ENCODE results near the gene TECPR2. TPM values are rescaled to one million over a fixed set of nuclear protein-coding genes. Genes with fewer than 3 reads are reported as not detected.
A peak's percentile ranks its signal among the peaks of the same experiment; 100 is the strongest.

Gene TECPR2
- total RNA-seq, 2 experiments from 2014 or later: 9.8 to 10.2 TPM

GRCh38 chr14:102431751-102432150, 69.0 kb downstream of the TECPR2 start:
- no peak overlapping the region for H3K4me3 Mint-ChIP-seq
- DNase-seq (no peak), ATAC-seq (ENCODE audit: low read depth) (no peak)
- H3K27me3 Mint-ChIP-seq: no peaks in the 10 kb centered on the region
- no peaks in the 10 kb centered on the region for H3K9me3 Mint-ChIP-seq
- peaks cover 1% of the 10 kb centered on the region for H3K4me1 Mint-ChIP-seq
- no peaks in the 10 kb centered on the region for H3K36me3 Mint-ChIP-seq
- POLR2A ChIA-PET: no interaction called here
- no peak overlapping the region for H3K27ac Mint-ChIP-seq

DNA sequence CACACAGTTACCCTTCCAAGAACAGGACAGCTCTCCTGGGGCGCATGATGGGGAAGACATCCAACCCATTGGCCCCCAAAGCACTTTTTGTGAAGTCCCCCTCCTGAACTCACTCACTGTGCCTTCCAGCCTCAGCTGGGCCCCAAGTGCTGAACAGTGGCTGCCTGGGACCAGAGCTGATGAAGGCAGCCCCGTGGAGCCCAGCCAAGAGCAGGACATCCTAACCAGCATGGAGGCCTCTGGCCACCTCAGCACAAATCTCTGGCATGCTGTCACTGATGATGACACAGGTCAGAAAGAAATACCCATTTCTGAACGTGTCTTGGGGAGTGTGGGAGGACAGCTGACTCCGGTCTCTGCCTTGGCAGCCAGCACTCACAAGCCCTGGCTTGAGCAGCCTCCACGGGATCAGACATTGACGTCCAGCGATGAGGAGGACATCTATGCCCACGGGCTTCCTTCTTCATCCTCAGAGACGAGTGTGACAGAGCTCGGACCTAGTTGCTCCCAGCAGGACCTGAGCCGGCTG, 72.0 kb downstream of the TECPR2 start:
- Mint-ChIP-seq H3K27ac (no peak overlapping the region), H3K4me1 (peaks cover 9% of the 10 kb centered on the region), H3K4me3 (no peak overlapping the region), H3K9me3 (no peaks in the 10 kb centered on the region), H3K36me3 (no peaks in the 10 kb centered on the region), H3K27me3 (no peaks in the 10 kb centered on the region)
- ATAC-seq (ENCODE audit: low read depth): no peak
- DNase-seq: no peak
- POLR2A ChIA-PET: no interaction called here

GRCh38 chr14:102437997-102438915, 75.5 kb downstream of the TECPR2 start:
- Mint-ChIP-seq H3K27ac (no peak overlapping the region), H3K36me3 (no peaks in the 10 kb centered on the region), H3K27me3 (no peaks in the 10 kb centered on the region), H3K4me1 (peaks cover 9% of the 10 kb centered on the region), H3K9me3 (no peaks in the 10 kb centered on the region), H3K4me3 (no peak overlapping the region)
- ATAC-seq (ENCODE audit: low read depth) (peak; percentile 66), DNase-seq (peak; percentile 77)
- POLR2A ChIA-PET: no interaction called here

- no peaks in the 10 kb centered on the region for H3K27me3 Mint-ChIP-seq
- H3K9me3 Mint-ChIP-seq: no peaks in the 10 kb centered on the region
Observed at GRCh38 chr14:102439556-102439955, 76.8 kb downstream of the TECPR2 start.

DNA sequence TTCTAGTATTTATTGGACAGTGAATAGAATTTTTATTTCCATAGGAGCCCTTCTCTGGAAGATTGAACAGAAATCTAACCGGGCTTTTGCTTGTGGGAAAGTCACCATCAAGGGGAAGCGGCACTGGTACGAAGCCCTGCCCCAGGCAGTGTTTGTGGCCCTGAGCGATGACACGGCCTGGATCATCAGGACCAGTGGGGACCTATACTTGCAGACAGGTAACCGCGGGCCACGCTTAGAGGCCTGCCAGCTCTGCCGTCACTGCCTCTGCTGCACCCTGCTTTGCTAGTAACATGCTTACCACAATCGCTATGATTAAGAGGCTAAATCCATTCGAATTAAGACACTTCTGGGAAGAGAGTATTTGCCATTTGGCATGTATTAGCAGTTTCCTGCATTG, 77.7 kb downstream of the TECPR2 start:
- H3K27me3 Mint-ChIP-seq: no peaks in the 10 kb centered on the region
- POLR2A ChIA-PET: interaction anchor here (0.5 kb wide), 1 partner anchor 81 kb away, joined by 4 read pairs; no protein-coding TSS in a partner anchor
- no peaks in the 10 kb centered on the region for H3K9me3 Mint-ChIP-seq
- no peak overlapping the region for H3K27ac Mint-ChIP-seq
- ATAC-seq (ENCODE audit: low read depth): no peak
- no peak overlapping the region for H3K4me3 Mint-ChIP-seq
- peaks cover 7% of the 10 kb centered on the region for H3K4me1 Mint-ChIP-seq
- DNase-seq: no peak
- no peaks in the 10 kb centered on the region for H3K36me3 Mint-ChIP-seq

More at GRCh38 chr14:102439556-102439955, 76.8 kb downstream of the TECPR2 start:
- Mint-ChIP-seq H3K4me1 (peaks cover 7% of the 10 kb centered on the region), H3K36me3 (no peaks in the 10 kb centered on the region), H3K27ac (no peak overlapping the region), H3K4me3 (no peak overlapping the region)
- DNase-seq (no peak), ATAC-seq (ENCODE audit: low read depth) (no peak)
- POLR2A ChIA-PET: no interaction called here

GRCh38 chr14:102442241-102443211, 79.8 kb downstream of the TECPR2 start:
- no peaks in the 10 kb centered on the region for H3K36me3 Mint-ChIP-seq
- H3K4me3 Mint-ChIP-seq: no peak overlapping the region
- H3K27me3 Mint-ChIP-seq: no peaks in the 10 kb centered on the region
- POLR2A ChIA-PET: interaction anchor here (0.6 kb wide), 1 partner anchor 56 kb away, joined by 3 read pairs; no protein-coding TSS in a partner anchor
- DNase-seq (no peak), ATAC-seq (ENCODE audit: low read depth) (no peak)
- H3K9me3 Mint-ChIP-seq: no peaks in the 10 kb centered on the region
- peaks cover 7% of the 10 kb centered on the region for H3K4me1 Mint-ChIP-seq
- no peak overlapping the region for H3K27ac Mint-ChIP-seq

DNA sequence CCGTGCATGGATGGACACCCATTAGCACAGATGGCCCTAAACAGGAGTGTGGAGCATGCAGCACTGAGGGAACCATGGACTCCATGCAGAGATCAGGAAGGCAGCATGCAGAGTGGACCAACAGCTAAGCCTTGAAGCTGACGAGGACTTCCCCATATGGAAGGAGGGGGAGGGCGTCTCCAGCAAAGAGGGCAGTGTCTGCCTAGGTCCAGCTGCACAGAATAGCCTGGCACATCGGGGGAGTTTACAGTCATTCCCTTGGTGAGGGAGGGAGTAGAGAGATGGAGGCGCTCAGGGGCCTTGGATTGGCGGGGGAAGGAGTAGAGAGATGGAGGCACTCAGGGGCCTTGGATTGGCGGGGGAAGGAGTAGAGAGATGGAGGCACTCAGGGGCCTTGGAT, 82.3 kb downstream of the TECPR2 start:
- no peaks in the 10 kb centered on the region for H3K27me3 Mint-ChIP-seq
- ATAC-seq (ENCODE audit: low read depth) (no peak), DNase-seq (no peak)
- no peaks in the 10 kb centered on the region for H3K4me1 Mint-ChIP-seq
- no peak overlapping the region for H3K4me3 Mint-ChIP-seq
- H3K36me3 Mint-ChIP-seq: no peaks in the 10 kb centered on the region
- POLR2A ChIA-PET: no interaction called here
- no peak overlapping the region for H3K27ac Mint-ChIP-seq
- no peaks in the 10 kb centered on the region for H3K9me3 Mint-ChIP-seq

DNA sequence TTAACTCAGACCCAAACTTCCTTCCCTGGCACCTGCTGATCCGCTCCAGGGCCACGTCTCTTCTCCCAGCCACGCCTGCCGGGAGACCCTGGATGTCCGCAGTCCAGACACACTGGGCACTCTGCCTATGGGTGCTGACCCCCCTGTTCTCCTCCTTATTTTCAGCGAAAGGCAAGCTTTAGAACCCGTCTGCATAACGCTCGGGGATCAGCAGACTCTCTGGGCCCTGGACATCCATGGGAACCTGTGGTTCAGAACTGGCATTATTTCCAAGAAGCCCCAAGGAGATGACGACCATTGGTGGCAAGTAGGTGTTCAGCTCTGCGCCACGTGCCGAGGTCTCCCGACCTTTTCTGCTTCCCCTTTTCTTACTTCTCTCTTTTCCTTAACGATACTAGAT, 82.9 kb downstream of the TECPR2 start:
- no peaks in the 10 kb centered on the region for H3K9me3 Mint-ChIP-seq
- no peak overlapping the region for H3K4me3 Mint-ChIP-seq
- DNase-seq: no peak
- POLR2A ChIA-PET: no interaction called here
- H3K4me1 Mint-ChIP-seq: no peaks in the 10 kb centered on the region
- no peak overlapping the region for H3K27ac Mint-ChIP-seq
- ATAC-seq (ENCODE audit: low read depth): no peak
- H3K36me3 Mint-ChIP-seq: peaks cover 1% of the 10 kb centered on the region
- no peaks in the 10 kb centered on the region for H3K27me3 Mint-ChIP-seq

GRCh38 chr14:102450206-102451063, 87.7 kb downstream of the TECPR2 start:
- Mint-ChIP-seq H3K27ac (no peak overlapping the region), H3K4me3 (no peak overlapping the region), H3K9me3 (no peaks in the 10 kb centered on the region), H3K27me3 (no peaks in the 10 kb centered on the region), H3K4me1 (no peaks in the 10 kb centered on the region), H3K36me3 (peaks cover 3% of the 10 kb centered on the region)
- POLR2A ChIA-PET: no interaction called here
- DNase-seq (no peak), ATAC-seq (ENCODE audit: low read depth) (no peak)

DNA sequence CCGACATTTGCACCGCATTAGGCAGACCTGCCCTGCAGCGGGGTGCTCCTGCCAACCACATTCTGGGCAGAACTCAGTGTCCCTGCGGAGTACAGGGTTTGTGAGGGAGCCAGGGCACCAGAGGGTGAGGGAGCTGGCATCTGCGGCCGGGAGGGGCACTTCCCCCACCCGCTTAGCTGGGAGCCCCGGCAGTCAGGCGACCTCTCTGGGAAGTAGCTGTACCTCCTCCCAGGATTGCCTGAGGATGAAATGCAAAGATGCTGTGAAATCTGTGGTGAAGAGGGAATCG, 88.3 kb downstream of the TECPR2 start:
- DNase-seq (no peak), ATAC-seq (ENCODE audit: low read depth) (no peak)
- Mint-ChIP-seq H3K9me3 (no peaks in the 10 kb centered on the region), H3K27me3 (no peaks in the 10 kb centered on the region), H3K4me1 (no peaks in the 10 kb centered on the region), H3K4me3 (no peak overlapping the region), H3K36me3 (peaks cover 3% of the 10 kb centered on the region), H3K27ac (no peak overlapping the region)
- POLR2A ChIA-PET: no interaction called here

DNA sequence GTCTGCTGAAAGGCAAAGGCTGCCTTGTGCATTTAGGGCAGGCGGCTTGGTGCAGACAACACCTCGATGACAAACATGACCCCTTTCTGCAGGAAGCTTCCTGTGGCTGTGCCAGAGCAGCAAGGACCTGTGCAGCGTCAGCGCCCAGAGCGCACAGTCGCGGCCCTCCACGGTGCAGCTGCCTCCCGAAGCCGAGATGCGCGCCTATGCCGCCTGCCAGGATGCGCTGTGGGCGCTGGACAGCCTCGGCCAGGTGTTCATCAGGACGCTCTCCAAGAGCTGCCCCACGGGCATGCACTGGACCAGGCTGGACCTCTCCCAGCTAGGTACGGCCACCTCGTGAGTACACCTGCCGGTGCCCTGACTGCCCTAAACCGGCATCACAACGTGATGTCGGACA, 89.6 kb downstream of the TECPR2 start:
- Mint-ChIP-seq H3K4me1 (no peaks in the 10 kb centered on the region), H3K36me3 (peaks cover 3% of the 10 kb centered on the region), H3K9me3 (no peaks in the 10 kb centered on the region), H3K27me3 (no peaks in the 10 kb centered on the region), H3K4me3 (no peak overlapping the region), H3K27ac (no peak overlapping the region)
- DNase-seq: no peak
- POLR2A ChIA-PET: no interaction called here
- no peak for ATAC-seq (ENCODE audit: low read depth)

DNA sequence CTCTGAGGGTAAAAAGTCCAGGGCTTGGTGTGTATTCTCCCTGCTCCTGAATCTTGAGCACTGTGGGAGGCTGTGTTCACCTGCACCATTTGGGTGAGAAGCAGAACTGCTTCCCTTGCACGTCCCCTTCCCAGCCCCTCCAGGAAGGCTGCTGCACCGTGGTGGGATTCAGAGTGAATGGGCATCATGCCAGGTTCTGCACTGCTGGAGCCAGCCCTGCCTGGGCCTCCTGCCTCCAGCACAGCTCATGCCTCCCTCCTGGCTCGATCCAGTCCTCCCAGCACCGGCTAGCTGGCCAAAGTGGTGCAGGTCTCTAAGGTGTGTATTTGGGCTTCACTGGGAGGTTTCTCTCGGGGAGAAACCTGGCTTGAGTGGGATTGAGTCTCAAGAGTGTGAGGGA, 92.0 kb downstream of the TECPR2 start:
- H3K36me3 Mint-ChIP-seq: peaks cover 3% of the 10 kb centered on the region
- H3K9me3 Mint-ChIP-seq: no peaks in the 10 kb centered on the region
- ATAC-seq (ENCODE audit: low read depth) (no peak), DNase-seq (no peak)
- POLR2A ChIA-PET: no interaction called here
- H3K4me1 Mint-ChIP-seq: no peaks in the 10 kb centered on the region
- no peak overlapping the region for H3K27ac Mint-ChIP-seq
- H3K27me3 Mint-ChIP-seq: no peaks in the 10 kb centered on the region
- no peak overlapping the region for H3K4me3 Mint-ChIP-seq

GRCh38 chr14:102457509-102457908, 94.8 kb downstream of the TECPR2 start:
- no peak overlapping the region for H3K27ac Mint-ChIP-seq
- POLR2A ChIA-PET: interaction anchor here (0.6 kb wide), 1 partner anchor 59 kb away, joined by 5 read pairs; no protein-coding TSS in a partner anchor
- ATAC-seq (ENCODE audit: low read depth) (no peak), DNase-seq (no peak)
- H3K4me1 Mint-ChIP-seq: peaks cover 8% of the 10 kb centered on the region
- peaks cover 2% of the 10 kb centered on the region for H3K36me3 Mint-ChIP-seq
- no peak overlapping the region for H3K4me3 Mint-ChIP-seq
- no peaks in the 10 kb centered on the region for H3K27me3 Mint-ChIP-seq
- no peaks in the 10 kb centered on the region for H3K9me3 Mint-ChIP-seq
